Measurements from ENCODE around the gene MAGI2. TPM values are rescaled to one million over a fixed set of nuclear protein-coding genes. Genes with fewer than 3 reads are reported as not detected.
"Not testable (repeated sequence)": the region's sequence is repeated elsewhere in the genome, so short reads cannot be mapped to it uniquely, and the experiment has no call there.

MAGI2 gene
- total RNA-seq, 1 experiment from 2014 or later = 0.56 TPM

DNA sequence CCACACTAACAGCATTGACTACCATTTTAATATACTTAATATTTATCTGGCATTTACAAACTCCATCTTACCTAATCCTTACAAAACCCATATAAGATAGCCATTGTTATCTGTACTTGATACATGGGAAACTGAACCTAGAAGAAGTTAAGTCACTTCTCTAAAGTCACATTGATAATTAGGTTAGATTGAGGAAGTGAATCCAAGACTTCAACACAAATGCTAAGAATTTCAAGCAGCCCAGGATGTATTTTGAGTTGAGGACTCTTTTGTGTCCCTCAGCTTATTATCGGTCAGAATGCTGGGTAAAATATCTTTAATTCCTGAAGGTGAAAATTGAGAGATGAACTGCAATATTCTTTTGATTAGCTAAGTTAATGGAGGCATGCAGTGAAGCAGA is 1189.4 kb downstream of the MAGI2 start:
- no peaks in the 10 kb centered on the region for H3K36me3 ChIP-seq
- DNase-seq = no peak
- H3K9me3 ChIP-seq = no peaks in the 10 kb centered on the region
- H3K4me3 ChIP-seq = no peak overlapping the region
- H3K27me3 ChIP-seq = no peaks in the 10 kb centered on the region

DNA sequence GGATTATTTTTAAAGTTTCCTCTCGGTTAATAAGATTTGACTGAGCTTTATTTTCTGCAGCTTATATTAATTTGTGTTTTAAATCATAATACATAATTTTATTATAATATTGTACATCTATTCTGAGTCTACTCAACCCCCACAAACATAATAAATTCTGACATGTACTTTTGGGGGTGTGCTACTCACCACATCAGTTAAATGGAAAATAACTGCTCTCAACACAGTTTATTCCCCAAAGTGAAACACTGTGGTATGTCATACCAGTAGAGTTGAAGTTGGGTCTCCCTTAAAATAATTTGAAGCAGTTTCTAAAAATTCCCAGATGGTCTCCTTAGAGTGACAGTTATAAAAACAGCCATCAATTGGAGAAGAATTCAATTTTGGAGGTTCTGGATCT is 1191.7 kb downstream of the MAGI2 start:
- Histone ChIP-seq H3K27me3 (no peaks in the 10 kb centered on the region), H3K36me3 (no peaks in the 10 kb centered on the region), H3K9me3 (no peaks in the 10 kb centered on the region), H3K4me3 (no peak overlapping the region)
- DNase-seq = no peak

DNA sequence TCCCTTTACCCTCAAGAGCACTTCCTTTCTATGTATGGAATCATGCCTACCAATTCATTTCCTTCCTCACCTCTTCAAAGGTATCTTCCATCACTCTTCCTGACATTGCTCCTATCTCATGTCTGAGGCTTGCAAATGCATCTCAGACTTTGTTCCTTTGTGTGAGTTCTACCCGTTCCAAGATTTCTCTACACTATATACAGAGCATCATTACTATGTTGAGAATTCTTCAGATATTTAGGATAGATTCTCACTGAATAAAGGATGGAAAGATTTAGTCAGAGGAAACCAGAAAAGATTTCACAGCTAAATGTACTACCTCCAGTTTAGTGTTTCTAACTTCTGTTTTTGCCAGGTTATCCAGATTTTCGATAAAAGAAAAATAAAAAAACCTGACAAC is 1192.2 kb downstream of the MAGI2 start:
- Histone ChIP-seq H3K36me3 (no peaks in the 10 kb centered on the region), H3K9me3 (no peaks in the 10 kb centered on the region), H3K27me3 (no peaks in the 10 kb centered on the region), H3K4me3 (no peak overlapping the region)
- no peak for DNase-seq

DNA sequence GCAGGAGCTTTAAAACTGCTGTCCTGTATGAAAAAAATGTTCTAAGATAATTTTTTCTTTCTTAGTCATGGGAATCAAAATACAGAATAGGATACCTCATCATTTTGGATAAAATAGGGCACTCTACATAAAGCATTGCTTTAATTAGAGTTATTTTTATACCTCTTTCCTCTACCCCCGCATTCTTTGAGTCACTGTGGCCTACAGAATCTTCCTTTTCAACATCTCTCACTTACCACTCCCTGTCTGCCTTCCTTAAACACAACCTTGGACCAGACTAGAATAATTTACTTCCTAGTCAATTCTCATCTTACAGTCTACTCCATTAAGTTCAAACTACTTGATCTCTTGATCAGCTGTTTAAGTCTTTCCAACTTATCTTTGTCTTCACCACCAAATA is 1192.6 kb downstream of the MAGI2 start:
- Histone ChIP-seq H3K27me3 (no peaks in the 10 kb centered on the region), H3K9me3 (no peaks in the 10 kb centered on the region)
- no peak for DNase-seq

DNA sequence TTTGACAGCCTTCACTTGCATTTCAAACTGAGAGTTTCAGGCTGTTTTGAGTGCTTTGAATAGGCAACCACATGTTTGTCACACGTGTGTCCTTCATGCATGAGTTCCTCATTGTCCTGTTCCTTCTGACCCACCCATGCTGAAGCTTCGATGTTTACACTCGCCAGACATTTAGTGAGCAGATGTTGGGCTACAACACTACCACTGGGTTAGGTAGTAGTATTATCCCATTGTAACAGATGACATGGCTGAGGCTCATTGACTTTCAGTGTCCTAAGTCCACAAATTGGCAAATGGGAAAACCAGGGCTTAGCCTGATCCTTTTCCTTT is 1198.8 kb downstream of the MAGI2 start:
- Histone ChIP-seq H3K36me3 (no peaks in the 10 kb centered on the region), H3K9me3 (no peaks in the 10 kb centered on the region), H3K27me3 (no peaks in the 10 kb centered on the region), H3K4me3 (no peak overlapping the region)
- no peak for DNase-seq

More for the DNA sequence above, 1192.6 kb downstream of the MAGI2 start:
- H3K4me3 ChIP-seq = no peak overlapping the region
- H3K36me3 ChIP-seq = no peaks in the 10 kb centered on the region

DNA sequence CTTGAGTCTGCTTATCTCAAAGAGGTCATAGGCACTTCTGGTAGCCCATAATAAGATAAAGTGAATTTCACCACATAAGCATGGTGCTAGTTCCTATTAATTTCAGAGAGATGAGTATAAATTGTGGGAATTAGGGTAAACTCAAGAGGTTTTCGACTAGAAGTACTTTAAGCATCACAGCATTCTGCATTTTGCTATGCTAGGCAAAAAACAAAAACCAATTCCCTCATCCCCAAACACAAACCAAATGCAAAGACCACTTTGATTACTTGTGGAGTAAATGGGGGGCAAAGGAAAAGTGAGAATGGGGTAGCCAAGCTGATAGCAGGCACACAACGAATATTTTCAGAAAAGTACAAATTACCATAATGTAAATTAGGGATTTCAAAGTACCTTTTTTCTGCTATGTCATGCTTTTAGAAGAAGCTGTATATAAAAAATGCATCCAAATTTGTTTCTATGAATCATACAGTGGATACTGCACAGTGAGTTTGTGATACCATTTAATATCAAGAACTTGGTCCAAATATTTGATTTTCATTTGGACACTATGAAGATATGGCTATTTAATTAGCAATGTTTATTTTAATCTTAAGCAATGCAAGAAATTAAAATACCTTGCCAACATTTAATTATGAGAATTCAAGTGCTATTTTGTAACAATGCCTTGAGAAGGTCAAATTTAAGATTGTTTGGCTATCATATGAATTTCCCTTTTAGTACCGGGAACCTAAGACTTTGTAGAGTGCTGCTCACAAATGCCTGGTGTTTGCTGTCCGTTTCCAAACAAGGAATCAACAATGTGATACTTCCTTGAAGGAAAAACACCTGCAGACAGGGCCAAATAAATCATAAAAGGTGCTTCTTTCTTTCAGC is 1199.4 kb downstream of the MAGI2 start:
- Histone ChIP-seq H3K27me3 (no peaks in the 10 kb centered on the region), H3K36me3 (no peaks in the 10 kb centered on the region), H3K4me3 (no peak overlapping the region), H3K9me3 (no peaks in the 10 kb centered on the region)
- DNase-seq = no peak

DNA sequence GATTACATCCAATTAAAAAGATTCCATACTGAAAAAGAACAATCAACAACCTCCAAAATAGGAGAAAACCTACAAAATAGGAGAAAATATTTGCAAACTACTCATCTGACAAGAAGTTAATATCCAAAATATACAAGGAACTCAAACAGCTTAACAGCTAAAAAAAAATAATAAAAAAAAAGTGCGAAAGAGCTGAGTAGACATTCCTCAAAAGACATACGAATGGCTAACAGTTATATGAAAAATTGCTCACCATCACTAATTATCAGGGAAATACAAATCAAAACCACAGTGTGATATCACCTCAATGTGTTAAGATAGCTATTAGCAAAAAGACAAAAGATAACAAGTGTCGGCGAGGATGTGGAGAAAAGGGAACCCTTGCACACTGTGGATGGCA is 1204.6 kb downstream of the MAGI2 start:
- H3K36me3 ChIP-seq = no peaks in the 10 kb centered on the region
- no peaks in the 10 kb centered on the region for H3K9me3 ChIP-seq
- no peak for DNase-seq
- no peak overlapping the region for H3K4me3 ChIP-seq
- H3K27me3 ChIP-seq = no peaks in the 10 kb centered on the region

DNA sequence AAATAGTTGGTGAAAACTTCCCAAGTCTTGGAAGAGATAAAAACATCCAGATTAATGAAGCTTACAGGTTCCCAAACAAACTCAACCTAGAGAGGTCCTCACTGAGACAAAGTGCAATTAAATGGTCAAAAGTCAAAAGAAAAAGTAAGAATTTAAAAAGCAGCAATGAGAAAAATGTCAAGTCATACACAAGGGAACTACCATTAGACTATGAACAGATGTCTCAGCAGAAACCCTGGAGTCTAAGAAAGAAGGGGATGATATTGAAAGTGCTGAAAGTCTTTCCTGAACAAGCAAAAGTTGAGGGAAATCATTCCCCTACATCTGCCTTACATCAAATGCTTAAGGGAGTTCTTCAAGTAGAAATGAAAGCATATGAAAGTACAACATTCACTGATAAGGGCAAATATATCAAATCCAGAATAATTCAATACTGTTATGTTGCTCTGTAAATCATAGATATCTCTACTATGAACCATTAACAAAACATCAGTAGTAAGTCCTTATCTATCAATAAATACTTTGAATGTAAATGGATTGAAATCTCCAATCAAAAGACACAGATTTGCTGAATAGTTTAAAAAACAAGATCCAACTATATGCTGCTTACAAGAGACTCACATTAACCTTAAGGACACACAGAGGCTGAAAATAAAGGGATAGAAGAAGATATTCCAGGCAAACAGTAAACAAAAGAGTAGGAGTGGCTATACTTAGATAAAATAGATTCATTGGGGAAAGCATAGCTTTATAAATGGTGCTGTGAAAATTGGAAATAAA is 1205.4 kb downstream of the MAGI2 start:
- H3K27me3 ChIP-seq = no peaks in the 10 kb centered on the region
- no peaks in the 10 kb centered on the region for H3K9me3 ChIP-seq
- no peaks in the 10 kb centered on the region for H3K36me3 ChIP-seq
- H3K4me3 ChIP-seq = no peak overlapping the region
- DNase-seq = no peak

DNA sequence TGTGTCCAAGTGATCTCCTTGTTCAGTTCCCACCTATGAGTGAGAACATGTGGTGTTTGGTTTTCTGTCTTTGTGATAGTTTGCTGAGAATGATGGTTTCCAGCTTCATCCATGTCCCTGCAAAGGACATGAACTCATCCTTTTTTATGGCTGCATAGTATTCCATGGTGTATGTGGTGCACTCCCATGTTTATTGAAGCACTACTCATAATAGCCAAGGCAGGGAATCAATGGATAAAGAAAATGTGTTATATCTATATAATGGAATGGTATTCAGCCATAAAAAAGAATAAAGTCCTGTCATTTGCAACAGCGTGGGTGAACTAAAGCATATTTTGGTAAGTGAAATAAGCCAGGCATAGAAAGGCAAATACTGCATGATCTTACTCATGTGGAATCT is 1213.3 kb downstream of the MAGI2 start:
- not testable (repeated sequence) for H3K4me3 ChIP-seq, H3K9me3 ChIP-seq, H3K36me3 ChIP-seq, DNase-seq, H3K27me3 ChIP-seq

DNA sequence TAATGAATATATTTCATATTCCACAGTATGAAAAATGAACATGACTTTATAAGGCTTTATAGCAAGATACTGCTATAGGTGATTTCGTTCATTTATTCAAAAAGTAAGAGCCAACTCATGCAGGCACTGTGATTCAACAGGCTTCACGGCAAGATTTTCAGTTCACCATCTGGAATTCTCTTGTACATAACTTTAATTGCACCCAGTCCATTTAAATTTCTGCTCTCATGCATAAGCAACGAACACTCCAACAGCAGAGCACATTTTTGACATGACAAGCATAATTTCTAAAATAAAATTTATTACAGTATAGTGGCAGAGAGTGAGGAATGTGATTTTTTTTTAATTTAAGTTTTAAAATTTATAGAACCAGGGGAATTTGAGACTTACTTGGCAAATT is 1218.8 kb downstream of the MAGI2 start:
- Histone ChIP-seq H3K36me3 (no peaks in the 10 kb centered on the region), H3K9me3 (no peaks in the 10 kb centered on the region), H3K27me3 (no peaks in the 10 kb centered on the region), H3K4me3 (no peak overlapping the region)
- no peak for DNase-seq

DNA sequence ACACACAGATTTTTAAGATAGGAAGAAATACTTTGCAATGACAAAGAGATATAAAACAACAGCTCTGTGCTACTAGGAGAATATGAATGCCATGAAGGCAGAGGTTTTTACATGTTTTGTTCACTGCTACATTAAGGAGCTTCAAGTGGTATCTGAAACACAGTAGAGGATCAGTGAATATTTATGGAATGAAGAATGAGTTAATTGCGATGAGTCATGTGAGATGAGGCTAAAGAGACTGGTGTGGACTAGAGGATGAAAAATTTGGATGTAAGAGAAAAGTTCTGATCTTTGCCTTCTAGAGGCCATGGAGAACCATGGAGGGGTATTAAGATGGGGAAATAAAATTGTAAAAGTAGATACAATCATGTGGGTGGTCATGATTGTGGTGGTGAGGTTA is 1220.7 kb downstream of the MAGI2 start:
- no peak for DNase-seq
- Histone ChIP-seq H3K9me3 (no peaks in the 10 kb centered on the region), H3K36me3 (no peaks in the 10 kb centered on the region), H3K4me3 (no peak overlapping the region), H3K27me3 (no peaks in the 10 kb centered on the region)

DNA sequence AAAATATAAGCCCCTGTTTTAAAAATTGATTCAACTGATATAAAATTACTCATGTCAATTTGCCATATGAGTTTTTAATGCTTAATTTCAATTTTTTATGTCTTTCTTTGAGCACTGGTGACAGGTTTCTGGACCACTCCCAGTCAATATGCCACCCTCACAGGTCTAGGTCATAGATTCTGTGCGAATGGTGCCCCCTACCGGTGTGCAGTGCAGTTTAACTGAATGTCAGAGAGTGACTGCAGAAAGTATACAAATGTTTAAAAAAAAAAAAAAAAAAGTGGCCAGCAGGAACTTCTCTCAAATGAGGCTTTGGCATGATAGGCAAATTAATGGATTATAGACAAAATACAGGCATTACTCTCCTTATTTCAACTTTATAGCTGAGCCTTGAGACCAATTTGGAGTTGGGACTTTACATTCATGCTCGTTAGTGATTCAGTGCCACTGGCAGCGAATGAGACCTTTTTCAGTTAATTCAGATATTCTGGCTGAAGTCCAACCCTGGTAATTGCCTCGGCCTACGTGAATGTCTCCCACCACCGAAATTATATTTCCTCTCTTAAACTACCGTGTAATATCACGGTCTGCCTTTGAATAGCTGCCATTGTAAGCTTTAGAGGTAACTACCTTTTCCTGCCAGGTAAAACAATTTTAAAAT is 1227.3 kb downstream of the MAGI2 start:
- no peaks in the 10 kb centered on the region for H3K36me3 ChIP-seq
- no peak for DNase-seq

DNA sequence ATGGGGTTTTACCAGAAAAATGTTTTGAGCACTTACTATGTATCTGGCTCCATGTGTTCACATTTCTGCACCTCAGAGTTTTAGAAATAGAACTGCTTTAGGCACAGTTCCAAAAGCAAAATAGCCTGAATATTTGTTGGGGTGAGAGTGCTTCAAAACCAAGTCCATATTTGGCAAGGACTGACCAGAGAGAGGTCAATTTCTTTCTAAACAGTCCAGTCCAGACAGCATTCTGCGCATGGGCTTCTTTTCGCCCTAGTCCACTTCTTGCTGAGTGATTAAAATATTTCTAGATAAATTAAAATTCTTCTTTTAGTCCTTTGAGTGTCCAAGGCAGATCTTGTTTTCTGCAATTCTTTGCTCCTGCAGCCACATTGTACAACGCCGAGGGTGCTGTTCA is 1227.9 kb downstream of the MAGI2 start:
- Histone ChIP-seq H3K27me3 (no peaks in the 10 kb centered on the region), H3K36me3 (no peaks in the 10 kb centered on the region), H3K9me3 (no peaks in the 10 kb centered on the region), H3K4me3 (no peak overlapping the region)
- no peak for DNase-seq

More for the DNA sequence above, 1227.3 kb downstream of the MAGI2 start:
- Histone ChIP-seq H3K27me3 (no peaks in the 10 kb centered on the region), H3K4me3 (no peak overlapping the region), H3K9me3 (no peaks in the 10 kb centered on the region)

DNA sequence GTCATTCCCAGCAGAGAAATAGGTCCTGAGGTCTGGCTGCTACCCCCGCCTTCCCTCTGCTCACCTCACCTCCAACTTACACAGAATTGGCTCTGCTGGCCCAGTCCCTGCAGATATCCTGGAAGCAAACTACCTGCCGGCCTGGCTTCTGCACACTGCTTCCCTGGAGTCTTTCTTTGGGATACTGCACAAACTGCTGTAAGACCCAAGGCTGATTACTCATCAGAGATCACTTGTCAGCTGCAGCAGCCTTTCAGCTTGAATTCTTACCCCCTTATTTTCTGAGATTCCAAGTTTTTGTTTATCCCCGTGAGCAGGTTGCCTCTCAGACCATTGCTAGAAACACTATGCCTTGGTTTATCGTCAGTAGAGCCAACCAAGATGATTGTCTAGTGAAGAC is 1228.5 kb downstream of the MAGI2 start:
- H3K27me3 ChIP-seq = no peaks in the 10 kb centered on the region
- no peaks in the 10 kb centered on the region for H3K36me3 ChIP-seq
- DNase-seq = no peak
- H3K4me3 ChIP-seq = no peak overlapping the region
- H3K9me3 ChIP-seq = no peaks in the 10 kb centered on the region

DNA sequence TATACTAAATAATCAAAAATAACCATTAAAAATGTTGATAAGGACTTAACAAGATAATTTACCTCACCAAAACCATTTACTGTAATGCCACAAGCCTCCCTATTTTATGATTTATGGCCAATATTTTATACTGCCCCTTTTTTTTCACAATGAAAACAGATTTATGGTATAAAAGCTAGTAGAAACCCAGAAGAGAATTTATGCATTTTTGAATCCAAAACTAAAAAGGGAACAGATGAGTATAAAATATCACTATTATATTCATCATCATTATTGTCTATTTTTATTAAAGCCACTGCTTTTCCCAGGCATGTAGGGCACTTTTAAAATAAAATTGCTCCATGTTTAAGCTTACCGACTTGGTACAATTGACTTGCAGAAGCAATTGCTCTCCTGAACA is 1229.9 kb downstream of the MAGI2 start:
- Histone ChIP-seq H3K36me3 (no peaks in the 10 kb centered on the region), H3K4me3 (no peak overlapping the region), H3K27me3 (no peaks in the 10 kb centered on the region), H3K9me3 (no peaks in the 10 kb centered on the region)
- DNase-seq = no peak

DNA sequence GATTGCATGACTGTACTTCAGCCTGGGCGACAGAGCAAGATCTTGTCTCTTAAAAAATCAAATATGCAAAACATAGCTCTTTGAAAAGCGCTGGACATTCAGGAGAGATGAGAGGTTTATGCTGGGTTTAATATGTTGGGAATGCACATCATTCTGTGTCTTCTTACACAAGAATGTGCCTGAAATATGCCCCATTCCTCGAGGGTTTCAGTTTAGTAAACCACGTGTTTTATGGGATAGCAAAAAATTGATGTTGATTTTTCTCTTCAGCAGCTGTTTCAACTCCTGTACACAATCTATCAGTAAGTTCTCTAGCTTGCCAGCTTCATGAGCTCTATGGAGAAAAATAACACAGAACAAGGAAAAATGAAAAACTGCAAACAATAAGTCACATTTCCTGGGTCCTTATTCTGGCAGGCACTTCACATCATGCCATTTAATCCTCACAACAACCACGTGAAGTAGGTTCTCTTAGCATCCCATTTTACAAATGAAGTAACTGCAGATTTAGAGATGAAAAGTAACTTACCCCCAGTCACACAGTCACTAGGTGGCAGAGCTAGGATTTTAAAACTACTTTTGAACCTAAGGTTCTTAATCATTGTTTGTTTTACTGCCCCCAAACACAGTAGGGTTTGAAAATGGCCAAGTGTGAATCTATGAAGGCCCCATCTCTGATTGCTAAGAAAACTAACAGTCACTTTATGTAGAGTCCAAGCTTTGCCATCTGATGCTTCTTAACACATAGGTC is 1231.3 kb downstream of the MAGI2 start:
- H3K4me3 ChIP-seq = no peak overlapping the region
- DNase-seq = no peak
- no peaks in the 10 kb centered on the region for H3K36me3 ChIP-seq
- H3K9me3 ChIP-seq = no peaks in the 10 kb centered on the region
- H3K27me3 ChIP-seq = no peaks in the 10 kb centered on the region

DNA sequence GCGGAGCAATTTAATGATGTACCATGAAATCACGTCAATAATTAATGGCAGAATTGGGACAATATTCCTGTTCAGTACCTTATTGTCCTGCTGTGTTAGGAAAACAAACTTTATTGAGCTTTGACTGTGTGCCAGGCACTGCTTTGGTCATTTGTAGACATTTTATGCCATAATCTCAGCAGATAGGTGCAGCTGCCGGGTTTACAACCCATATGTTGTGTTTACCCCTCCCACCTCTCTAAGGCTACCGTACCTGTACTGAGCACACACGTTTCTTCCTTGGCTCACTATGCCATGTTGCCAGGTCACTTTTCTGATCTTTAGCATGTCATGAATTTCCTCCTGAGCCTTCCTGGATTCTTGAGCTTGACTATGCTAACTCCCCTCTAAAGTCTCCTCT is 1232.7 kb downstream of the MAGI2 start:
- no peaks in the 10 kb centered on the region for H3K36me3 ChIP-seq
- H3K9me3 ChIP-seq = no peaks in the 10 kb centered on the region
- no peak overlapping the region for H3K4me3 ChIP-seq
- H3K27me3 ChIP-seq = no peaks in the 10 kb centered on the region
- DNase-seq = no peak
